ENCODE results near the gene TAS2R60.
A peak's percentile ranks its signal among the peaks of the same experiment; 100 is the strongest.
"Not testable (repeated sequence)": the region's sequence is repeated elsewhere in the genome, so short reads cannot be mapped to it uniquely, and the experiment has no call there.

Gene TAS2R60

GRCh38 chr7:143411976-143412708, 31.1 kb upstream of the TAS2R60 start:
- no peak for DNase-seq

- no peak for DNase-seq
Observed at GRCh38 chr7:143413123-143413522, 30.1 kb upstream of the TAS2R60 start.

GRCh38 chr7:143415209-143415608, 28.0 kb upstream of the TAS2R60 start:
- not testable (repeated sequence) for DNase-seq

GRCh38 chr7:143415742-143416397, 27.4 kb upstream of the TAS2R60 start:
- DNase-seq = no peak

- DNase-seq = peak; percentile 65
Observed at GRCh38 chr7:143416565-143417149, 26.6 kb upstream of the TAS2R60 start.

GRCh38 chr7:143417734-143418383, 25.4 kb upstream of the TAS2R60 start:
- DNase-seq = no peak

GRCh38 chr7:143418681-143419458, 24.4 kb upstream of the TAS2R60 start:
- no peak for DNase-seq

- no peak for DNase-seq
Observed at GRCh38 chr7:143419880-143420279, 23.4 kb upstream of the TAS2R60 start.

- not testable (repeated sequence) for DNase-seq
Observed at GRCh38 chr7:143420624-143421023, 22.6 kb upstream of the TAS2R60 start.

GRCh38 chr7:143422033-143422432, 21.2 kb upstream of the TAS2R60 start:
- DNase-seq = no peak

- DNase-seq = not testable (repeated sequence)
Observed at GRCh38 chr7:143424476-143424875, 18.8 kb upstream of the TAS2R60 start.

- DNase-seq = no peak
Observed at GRCh38 chr7:143426479-143427142, 16.6 kb upstream of the TAS2R60 start.

GRCh38 chr7:143429770-143430698, 13.2 kb upstream of the TAS2R60 start:
- no peak for DNase-seq

GRCh38 chr7:143431109-143431508, 12.1 kb upstream of the TAS2R60 start:
- no peak for DNase-seq

GRCh38 chr7:143433759-143434158, 9.5 kb upstream of the TAS2R60 start:
- no peak for DNase-seq

- no peak for DNase-seq
Observed at GRCh38 chr7:143434660-143435059, 8.6 kb upstream of the TAS2R60 start.

- DNase-seq = no peak
Observed at GRCh38 chr7:143435266-143435665, 8.0 kb upstream of the TAS2R60 start.

GRCh38 chr7:143436325-143436946, 6.8 kb upstream of the TAS2R60 start:
- DNase-seq = no peak

GRCh38 chr7:143437578-143437977, 5.7 kb upstream of the TAS2R60 start:
- no peak for DNase-seq

- no peak for DNase-seq
Observed at GRCh38 chr7:143439866-143440265, 3.4 kb upstream of the TAS2R60 start.

Data from CD4-positive, alpha-beta T cell treated with Interleukin-4 for 4 hours (primary cell).